Mucosa of rectum (tissue), 2 donors: ENCODE data around the gene IMMP2L.

ENCODE experiments used
- H3K27ac ChIP-seq, 2 donors: one replicate each; pipeline ENCODE4 v1.7.0; 2013; ENCODE audit warnings: inconsistent platforms in 2 of 2, low read depth in 2 of 2, low read length in 2 of 2
- H3K27me3 ChIP-seq, 2 donors: one replicate each; pipeline ENCODE4 v1.7.0; 2013; ENCODE audit warnings: low read length in 2 of 2; ENCODE audit not compliant: control insufficient read depth in 2 of 2, insufficient read depth in 2 of 2
- H3K36me3 ChIP-seq, 2 donors: one replicate each; pipeline ENCODE4 v1.7.0; 2013; ENCODE audit warnings: low read length in 2 of 2; ENCODE audit not compliant: control insufficient read depth in 2 of 2, insufficient read depth in 2 of 2
- H3K4me1 ChIP-seq, 2 donors: one replicate each; pipeline ENCODE4 v1.7.0; 2013; ENCODE audit warnings: low read length in 2 of 2, mild to moderate bottlenecking in 1 of 2; ENCODE audit not compliant: control insufficient read depth in 2 of 2, insufficient read depth in 2 of 2
- H3K4me3 ChIP-seq, 2 donors: one replicate each; pipeline ENCODE4 v1.7.0; 2013; ENCODE audit warnings: low read length in 2 of 2
- H3K9ac ChIP-seq, 2 donors: one replicate each; pipeline ENCODE4 v1.7.0; 2013; ENCODE audit warnings: low read length in 2 of 2, low read depth in 1 of 2, mild to moderate bottlenecking in 1 of 2
- H3K9me3 ChIP-seq, 2 donors: one replicate each; pipeline ENCODE4 v1.7.0; 2013; ENCODE audit warnings: low read length in 2 of 2; ENCODE audit not compliant: control insufficient read depth in 2 of 2
- donor health status: healthy.
- donor health status: Normal muscosa, but diverticular disease.

Gene IMMP2L

DNA sequence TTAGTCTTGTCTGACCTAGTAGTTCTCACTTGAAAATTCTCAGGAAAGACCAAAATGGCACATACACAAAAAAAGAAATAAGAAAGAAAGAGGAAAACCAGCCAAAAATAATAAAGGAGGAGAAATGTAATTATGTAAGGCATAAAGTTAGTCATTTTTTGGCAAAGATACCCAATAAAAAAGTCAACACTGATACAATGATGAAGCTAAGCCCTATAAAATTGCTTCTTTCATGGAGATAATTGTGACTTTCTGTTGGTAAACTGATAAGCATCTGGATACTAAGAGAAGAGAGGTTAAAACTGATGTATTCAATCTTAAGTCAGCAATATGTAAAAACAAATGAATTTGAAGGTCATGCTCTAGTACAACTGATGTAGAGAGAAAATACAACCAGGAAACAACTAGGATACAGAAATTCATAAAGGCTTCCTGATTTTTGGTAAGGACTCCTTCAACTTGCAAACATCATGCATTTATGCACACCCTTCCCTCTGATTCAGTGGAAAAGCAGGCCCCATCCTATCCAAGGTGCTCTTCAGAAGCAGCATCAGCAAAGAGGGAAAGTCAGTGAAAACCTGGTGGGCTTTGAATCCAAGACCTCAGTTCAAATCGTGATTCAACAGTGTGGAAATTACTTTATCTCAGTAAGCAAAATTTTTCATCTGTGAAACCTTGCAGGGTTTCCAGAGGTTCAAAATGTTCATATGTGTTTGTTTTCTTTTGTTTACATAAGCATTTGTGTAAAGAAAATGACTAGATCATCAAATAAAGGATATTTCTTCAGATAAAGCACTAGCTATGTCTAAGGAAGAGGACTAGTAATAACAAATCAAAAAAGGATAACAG is 32.6 kb downstream of the IMMP2L start:
- Histone ChIP-seq H3K27ac (no peak overlapping the region), H3K9me3 (no peaks in the 10 kb centered on the region), H3K9ac (no peak overlapping the region), H3K4me3 (no peak overlapping the region), H3K4me1 (no peaks in the 10 kb centered on the region), H3K36me3 (no peaks in the 10 kb centered on the region), H3K27me3 (no peaks in the 10 kb centered on the region)

DNA sequence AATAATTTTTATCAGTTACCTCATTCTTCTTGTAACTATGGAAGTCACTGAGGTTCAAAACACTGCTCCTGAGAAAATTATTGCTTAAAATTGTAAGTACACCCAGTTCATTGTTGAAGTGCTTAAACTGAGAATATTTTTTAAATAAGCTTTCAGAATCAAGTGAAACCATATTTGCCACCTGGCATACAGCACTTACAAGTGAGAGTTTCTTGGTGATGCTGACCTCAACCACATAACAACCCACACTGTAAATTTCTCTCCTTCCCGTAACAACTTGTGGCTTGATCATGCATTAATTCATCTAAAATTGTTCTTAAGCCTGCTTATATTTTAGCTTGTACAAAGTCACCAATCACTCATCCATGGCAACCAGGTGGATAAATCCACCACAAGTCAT is 34.0 kb downstream of the IMMP2L start:
- H3K9me3 ChIP-seq: no peaks in the 10 kb centered on the region
- no peaks in the 10 kb centered on the region for H3K36me3 ChIP-seq
- H3K4me1 ChIP-seq: no peaks in the 10 kb centered on the region
- H3K27me3 ChIP-seq: no peaks in the 10 kb centered on the region
- no peak overlapping the region for H3K27ac ChIP-seq
- no peak overlapping the region for H3K4me3 ChIP-seq
- no peak overlapping the region for H3K9ac ChIP-seq

DNA sequence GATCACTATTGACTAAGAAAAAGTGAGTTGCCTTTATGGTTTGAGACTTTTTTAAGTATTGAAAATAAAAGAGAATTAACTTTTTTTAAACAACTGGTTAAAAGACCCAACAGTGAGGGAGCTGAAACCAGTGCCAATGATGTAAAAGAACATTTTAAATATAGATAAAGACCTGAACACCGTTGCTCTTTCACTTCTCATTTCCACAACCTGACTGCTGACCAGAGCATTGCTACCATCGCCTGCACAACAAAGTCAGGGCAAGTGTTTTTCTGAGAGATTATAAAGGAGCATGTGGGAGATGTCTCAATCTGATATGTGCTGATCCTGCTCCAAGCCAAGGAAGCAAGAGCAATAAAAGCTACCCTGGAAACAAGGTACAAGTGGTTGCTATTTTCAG is 34.7 kb downstream of the IMMP2L start:
- Histone ChIP-seq H3K36me3 (no peaks in the 10 kb centered on the region), H3K4me3 (no peak overlapping the region), H3K9ac (no peak overlapping the region), H3K4me1 (no peaks in the 10 kb centered on the region), H3K27ac (no peak overlapping the region), H3K9me3 (no peaks in the 10 kb centered on the region), H3K27me3 (no peaks in the 10 kb centered on the region)

DNA sequence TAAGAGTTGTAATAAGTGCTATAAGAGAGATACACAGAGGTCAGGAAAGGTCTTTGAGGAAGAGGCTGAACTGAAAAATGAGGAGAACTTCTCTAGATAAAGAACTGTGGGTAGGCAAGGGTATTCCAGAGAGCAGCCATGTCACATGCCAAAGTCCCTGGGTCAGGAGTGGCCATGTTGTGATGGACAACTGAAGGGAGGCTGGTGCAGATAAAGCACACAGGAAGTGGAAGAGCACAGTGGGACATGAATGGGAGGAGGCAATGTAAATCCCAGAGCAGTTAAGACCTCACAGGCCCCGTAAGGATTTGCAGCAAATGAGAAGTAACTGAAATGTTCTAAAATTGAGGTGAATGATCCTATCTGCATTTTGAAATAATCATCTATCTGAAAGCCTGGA is 37.2 kb downstream of the IMMP2L start:
- Histone ChIP-seq H3K27ac (no peak overlapping the region), H3K36me3 (no peaks in the 10 kb centered on the region), H3K9me3 (no peaks in the 10 kb centered on the region), H3K27me3 (no peaks in the 10 kb centered on the region), H3K4me3 (no peak overlapping the region), H3K9ac (no peak overlapping the region), H3K4me1 (no peaks in the 10 kb centered on the region)

DNA sequence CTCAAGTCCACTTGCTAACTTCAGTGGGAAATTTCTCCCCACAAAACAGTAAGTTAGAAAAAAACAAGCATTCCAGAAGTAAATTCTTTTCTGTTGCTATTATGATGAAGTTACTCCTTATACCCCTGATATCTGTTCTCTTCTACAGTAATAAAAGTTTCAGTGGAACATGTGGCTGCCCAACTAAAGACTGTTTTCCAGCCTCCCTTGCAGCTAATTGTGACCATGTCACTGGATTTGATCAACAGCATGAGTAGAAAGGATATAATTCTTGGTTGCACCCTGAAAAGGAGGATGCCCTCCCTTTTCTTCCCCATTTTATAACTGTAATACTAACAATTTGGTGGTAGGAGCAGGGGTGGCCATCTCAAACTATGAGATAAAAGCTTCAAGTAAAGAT is 40.6 kb downstream of the IMMP2L start:
- no peak overlapping the region for H3K9ac ChIP-seq
- H3K27ac ChIP-seq: no peak overlapping the region
- H3K9me3 ChIP-seq: no peaks in the 10 kb centered on the region
- no peak overlapping the region for H3K4me3 ChIP-seq
- no peaks in the 10 kb centered on the region for H3K27me3 ChIP-seq
- H3K36me3 ChIP-seq: no peaks in the 10 kb centered on the region
- no peaks in the 10 kb centered on the region for H3K4me1 ChIP-seq

DNA sequence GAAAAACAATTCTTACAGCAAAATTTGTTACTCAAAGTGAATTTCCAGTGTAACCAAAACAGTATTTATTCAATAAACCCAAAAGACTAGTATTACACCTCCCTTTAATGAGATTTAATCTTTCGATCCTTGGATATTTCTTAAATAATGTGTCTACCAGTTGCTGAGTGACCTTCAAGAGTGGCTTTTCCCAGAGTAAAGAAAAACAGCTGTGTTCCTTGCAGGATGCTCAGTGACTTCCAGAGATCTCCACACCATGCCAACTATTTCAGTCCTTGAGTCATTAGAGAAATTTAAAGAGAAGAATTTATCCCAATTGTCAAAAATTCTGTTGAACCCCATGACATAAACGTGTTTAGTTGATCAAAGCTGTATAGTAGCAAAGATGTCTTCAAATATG is 44.0 kb downstream of the IMMP2L start:
- H3K27me3 ChIP-seq: no peaks in the 10 kb centered on the region
- H3K27ac ChIP-seq: no peak overlapping the region
- no peaks in the 10 kb centered on the region for H3K36me3 ChIP-seq
- no peaks in the 10 kb centered on the region for H3K4me1 ChIP-seq
- no peaks in the 10 kb centered on the region for H3K9me3 ChIP-seq
- H3K9ac ChIP-seq: no peak overlapping the region
- H3K4me3 ChIP-seq: no peak overlapping the region

DNA sequence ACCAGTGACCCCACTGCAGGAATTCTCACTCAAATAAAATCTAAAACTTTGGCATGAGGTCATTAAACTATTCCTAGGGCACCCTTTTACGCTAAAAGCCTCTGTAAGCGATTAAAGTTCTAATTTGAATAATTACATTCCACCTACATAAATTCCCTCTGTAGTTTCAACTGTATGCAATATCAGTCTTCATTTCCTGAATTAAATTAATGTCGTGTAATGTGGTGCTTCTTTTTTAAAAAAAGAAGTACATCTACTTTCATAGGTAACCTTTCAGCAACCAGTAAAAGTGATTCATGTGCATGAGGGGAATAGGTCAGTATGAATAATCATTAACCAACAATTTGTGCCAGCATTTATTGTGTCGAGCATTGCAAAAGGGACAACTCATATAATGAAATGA is 44.7 kb downstream of the IMMP2L start:
- Histone ChIP-seq H3K27ac (no peak overlapping the region), H3K4me3 (no peak overlapping the region), H3K27me3 (no peaks in the 10 kb centered on the region), H3K9ac (no peak overlapping the region), H3K36me3 (no peaks in the 10 kb centered on the region), H3K9me3 (no peaks in the 10 kb centered on the region), H3K4me1 (no peaks in the 10 kb centered on the region)

DNA sequence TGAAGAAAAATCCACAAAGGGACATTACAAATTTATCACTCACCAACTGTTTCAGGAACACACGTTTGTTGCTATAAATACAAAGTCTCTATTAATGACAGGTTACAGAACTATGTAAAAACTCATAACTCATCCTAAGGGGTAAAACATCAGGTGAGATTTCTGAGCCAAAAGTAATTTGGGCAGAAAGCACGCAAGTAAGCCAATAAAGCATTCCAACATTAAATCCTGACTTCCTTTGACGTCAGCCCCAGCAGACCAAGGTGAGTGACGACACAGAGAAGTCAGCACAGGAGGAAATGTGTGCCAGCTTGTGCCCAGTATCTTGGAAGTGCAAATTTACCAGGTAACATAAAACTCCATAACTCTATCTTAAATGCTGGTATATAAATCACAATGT is 45.7 kb downstream of the IMMP2L start:
- Histone ChIP-seq H3K9me3 (no peaks in the 10 kb centered on the region), H3K36me3 (no peaks in the 10 kb centered on the region), H3K9ac (no peak overlapping the region), H3K27ac (no peak overlapping the region), H3K4me1 (no peaks in the 10 kb centered on the region), H3K4me3 (no peak overlapping the region), H3K27me3 (no peaks in the 10 kb centered on the region)

DNA sequence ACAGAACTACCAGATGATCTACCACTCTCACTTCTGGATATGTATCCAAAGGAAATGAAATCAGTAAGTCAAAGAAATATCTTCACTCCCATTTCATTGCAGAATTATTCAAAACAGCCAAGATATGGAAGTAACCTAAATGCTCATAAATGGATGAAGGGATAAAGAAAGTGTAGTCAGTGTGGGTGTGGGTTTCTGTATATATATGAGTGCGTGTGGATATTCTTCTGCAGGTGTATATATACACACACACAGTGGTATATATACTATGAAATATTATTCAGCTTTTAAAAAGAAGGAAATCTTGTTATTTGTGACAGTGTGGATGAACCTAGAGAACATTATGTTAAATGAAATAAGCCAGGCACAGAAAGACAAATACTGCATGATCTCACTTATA is 48.7 kb downstream of the IMMP2L start:
- Histone ChIP-seq H3K9ac (no peak overlapping the region), H3K27me3 (no peaks in the 10 kb centered on the region), H3K36me3 (no peaks in the 10 kb centered on the region), H3K27ac (no peak overlapping the region), H3K4me1 (no peaks in the 10 kb centered on the region), H3K4me3 (no peak overlapping the region), H3K9me3 (no peaks in the 10 kb centered on the region)

DNA sequence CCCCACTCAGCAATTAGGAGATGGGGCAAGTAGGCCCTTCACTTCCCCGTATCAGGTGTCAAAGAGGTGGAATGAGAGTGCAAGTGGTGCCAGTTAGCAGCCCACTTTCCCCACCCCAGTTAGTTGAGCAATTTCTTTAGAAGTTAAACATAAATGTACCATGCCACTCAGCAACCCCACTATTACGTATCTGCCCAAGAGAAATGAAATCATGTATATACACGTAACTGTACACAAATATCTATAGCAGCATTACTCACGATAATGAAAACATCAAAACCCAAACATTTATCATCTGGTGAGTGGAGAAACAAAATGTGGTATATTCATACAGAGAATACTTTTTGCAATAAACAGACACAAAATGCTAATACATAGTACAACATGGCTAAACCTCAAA is 50.4 kb downstream of the IMMP2L start:
- H3K27me3 ChIP-seq: no peaks in the 10 kb centered on the region
- H3K36me3 ChIP-seq: no peaks in the 10 kb centered on the region
- H3K9ac ChIP-seq: no peak overlapping the region
- no peaks in the 10 kb centered on the region for H3K9me3 ChIP-seq
- no peaks in the 10 kb centered on the region for H3K4me1 ChIP-seq
- H3K4me3 ChIP-seq: no peak overlapping the region
- no peak overlapping the region for H3K27ac ChIP-seq
